ENCODE data around the gene NRK.
"Not testable (repeated sequence)": the region's sequence is repeated elsewhere in the genome, so short reads cannot be mapped to it uniquely, and the experiment has no call there.

Gene NRK

DNA sequence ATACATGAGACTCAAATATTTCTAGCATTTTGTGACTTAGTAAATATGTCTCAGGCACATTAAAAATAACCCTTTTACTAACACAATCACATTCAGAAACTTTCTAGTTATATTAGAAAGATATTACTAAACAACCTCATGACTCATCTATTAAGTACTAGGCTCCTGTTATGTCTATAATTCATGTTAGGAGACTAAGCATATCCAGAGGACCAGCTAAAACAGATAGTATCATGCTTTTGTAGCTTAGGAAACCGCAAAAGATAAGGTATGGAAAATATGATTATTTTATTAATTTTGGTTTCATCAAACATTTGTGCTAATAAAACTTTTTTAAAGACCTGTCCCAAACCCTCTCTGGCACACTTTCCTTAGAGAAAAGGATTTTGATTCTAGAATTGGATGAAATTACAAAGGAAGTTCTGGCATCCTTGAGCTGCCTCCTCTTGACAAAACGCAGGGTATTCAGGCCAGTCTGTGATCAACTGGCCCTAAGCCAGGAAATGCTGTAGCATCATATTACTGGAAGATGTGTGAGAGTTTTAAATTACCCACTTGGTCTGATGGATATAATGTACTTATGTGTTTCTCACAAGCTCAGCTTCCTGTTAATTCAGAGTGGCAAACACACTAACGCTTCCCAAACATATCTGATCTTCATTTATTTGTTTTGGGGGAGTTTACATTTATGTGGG lies 60.4 kb downstream of the NRK start:
- DNase-seq = no peak

DNA sequence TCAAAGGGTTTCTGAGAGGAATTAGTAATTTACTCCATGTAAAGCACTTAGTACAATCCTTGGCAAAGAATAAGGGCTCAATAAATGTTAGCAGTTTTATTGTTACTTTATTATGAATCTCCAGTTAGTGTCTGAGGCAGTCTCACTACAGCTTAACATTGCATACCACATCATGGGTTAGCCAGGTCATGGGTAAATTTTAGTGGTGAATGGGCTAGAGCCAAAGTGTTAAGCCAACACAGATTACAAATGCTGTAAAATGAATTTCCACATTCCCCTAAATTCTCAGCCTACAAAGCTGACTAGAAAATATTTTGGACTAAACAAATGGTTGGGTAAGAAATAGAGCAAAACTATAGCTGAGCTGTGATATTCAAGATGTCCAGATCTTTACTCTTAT lies 72.4 kb downstream of the NRK start:
- DNase-seq = no peak

DNA sequence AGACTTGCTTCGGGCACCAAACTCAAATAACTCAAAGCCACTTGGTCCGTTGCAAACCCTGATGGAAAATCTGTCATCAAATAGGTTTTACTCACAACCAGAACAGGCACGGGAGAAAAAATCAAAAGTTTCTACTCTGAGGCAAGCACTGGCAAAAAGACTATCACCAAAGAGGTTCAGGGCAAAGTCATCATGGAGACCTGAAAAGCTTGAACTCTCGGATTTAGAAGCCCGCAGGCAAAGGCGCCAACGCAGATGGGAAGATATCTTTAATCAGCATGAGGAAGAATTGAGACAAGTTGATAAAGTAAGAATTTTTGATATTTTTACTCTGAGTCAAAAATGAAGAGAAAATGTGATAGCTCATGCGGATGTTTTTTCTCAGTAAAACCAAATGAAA lies 87.2 kb downstream of the NRK start:
- no peak for DNase-seq

DNA sequence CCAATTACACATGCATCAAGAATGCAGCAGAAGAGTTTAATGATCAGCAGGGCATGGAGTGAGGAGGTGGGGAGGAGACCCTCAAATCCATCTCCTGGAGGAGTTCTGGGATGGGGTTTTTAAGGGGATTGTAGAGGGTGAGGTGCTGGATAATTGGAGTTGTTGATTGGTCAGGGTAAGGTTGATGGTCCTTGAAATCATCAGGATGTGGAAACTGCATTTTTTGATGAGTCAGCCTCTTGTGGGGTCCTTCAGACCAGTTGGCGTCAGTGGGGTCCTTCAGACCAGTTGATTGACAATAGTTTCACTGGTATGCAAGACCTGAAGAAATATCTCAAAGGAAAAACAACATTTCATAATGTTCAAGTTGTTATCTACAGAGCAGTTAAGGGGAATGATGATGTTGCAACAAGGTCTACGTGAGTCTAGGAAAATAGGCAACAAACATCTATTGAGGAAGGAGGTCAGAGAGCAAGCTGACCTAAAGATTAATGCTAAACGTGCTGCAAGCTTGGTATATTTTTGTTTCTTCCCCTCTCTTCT lies 88.3 kb downstream of the NRK start:
- no peak for DNase-seq

DNA sequence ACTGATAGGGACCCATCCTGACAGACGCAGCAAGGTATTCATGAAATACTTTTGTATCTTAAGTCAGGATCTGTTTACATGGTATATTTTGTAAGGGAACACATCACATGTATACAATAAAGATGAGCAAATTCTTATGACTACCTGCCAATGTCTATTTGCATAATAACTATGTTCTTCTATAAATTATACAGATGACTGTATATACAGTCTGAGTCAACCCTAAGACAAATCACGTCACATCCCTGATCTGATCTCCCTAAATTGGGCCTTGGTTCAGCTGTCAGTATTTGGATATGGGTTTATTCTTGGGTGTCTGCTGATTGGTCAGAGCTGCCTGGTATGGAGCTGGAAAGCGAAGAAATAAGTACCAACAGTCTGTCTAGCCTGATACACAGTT lies 122.9 kb downstream of the NRK start:
- DNase-seq = no peak

DNA sequence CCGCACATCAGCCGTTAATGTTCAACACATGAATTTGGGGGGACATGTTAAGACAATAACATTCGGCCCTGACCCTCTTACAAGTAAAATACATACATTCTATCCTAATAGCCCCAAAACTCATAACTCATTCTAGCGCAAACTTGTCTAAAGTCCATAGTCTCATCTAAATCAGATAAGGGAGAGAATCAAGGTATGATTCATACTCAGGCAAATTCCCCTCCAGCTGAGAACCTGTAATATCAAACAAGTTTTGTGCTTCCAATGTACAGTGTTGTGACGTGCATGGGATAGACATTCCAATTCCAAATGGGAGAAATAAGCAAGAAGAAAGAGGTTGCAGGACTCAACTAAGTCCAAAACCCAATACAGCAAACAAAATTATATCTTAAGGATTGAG lies 147.1 kb downstream of the NRK start:
- DNase-seq = no peak

DNA sequence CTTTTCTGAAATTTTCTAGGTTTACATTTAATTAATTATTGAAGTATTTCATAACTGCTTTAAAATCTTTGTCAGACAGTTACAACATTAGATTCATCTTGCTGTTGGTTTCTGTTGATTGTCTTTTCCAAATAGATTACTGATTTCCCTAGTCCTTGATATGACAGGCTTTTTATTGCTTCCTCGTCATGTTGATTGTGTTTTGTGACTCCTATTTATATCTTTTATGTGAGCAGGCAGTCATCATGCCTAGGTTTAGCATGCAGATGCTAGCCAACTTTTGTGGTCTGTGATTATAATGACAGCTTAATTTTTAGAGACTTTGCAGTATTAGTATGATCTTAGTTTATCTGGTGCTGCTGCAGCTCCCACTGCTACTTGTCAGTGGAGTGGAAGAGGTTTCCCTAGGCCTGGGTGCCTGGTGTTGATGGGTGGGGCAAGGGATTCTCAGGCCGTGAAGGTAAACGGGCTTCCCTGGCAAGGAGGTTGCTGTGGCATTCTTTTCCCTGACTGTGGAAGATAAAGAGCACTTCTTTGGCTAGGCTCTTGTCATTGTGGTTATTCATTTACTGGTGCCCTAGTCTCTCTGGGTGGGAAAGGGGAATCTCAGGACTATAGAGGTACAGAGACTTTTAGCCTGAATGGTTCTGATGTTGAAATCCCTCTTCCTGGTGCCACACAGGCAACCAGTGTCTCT lies 150.5 kb downstream of the NRK start:
- DNase-seq = no peak

DNA sequence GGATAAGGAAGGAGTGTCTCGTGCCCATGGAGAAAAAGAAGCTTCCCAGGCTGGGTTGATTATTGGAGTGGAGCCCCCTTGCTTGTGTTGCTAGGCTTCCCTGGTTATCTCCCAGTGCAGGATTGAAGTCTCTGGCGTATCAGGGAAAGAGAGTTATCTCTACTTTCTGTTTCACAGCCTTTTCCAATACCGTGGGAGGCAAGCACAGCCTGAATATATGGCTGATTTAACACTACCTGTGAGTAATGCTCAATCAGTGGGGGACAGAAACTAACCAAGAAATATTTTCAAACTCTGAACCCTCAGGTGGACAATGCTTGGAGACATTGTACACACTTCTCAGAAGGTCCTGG lies 151.0 kb downstream of the NRK start:
- no peak for DNase-seq

DNA sequence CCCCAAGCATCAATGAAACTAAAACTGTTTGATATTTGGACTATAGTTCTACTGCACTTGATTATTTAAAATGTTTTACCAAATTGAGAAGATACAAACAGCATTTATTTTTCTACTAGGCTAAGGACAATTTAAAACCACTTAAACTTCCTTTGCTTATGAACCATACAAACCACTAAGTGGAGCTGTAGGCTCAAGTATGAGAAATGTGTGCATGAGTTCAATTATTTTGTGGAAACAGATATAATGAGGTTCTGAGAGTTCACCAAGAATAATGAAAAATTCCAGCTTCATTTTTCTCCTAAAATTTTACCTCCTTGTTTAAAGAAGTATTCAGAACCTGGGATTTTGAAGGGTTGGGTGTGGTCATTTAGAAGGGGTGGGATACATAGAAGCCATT lies 153.0 kb downstream of the NRK start:
- DNase-seq = no peak

DNA sequence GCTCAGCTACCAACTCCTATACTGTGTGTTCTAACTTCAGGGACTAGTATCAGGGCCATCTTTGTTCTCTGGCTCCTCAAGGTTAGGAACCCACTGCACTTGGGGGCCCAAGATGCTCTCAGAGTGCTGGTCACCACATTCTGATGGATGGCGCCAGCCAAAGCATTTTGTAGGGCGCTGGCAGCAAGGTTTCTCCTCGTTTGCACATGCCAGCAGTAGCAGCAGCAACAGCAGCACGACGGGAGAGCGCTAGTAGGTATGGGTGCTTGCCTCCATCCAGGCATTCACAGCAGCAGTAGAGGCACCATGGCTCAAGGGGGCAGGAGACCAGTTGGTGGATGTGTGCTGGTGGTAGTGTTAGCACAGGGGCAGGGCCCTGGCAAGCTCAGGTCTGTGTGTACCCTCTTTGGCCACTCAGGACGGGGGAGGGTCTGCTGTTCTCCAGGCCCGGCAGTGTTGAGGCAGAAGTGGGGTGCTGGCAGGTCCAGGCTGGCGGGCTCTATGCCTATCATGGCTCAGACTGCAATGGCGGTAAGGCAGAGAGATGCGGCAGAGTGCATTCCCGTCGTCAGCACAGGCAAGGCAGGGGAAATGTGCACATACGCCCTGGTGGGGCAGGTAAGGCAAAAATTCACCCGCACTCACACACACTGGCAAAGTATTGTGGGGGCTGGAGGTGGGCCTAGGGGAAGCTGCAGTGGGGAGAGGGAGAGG lies 159.6 kb downstream of the NRK start:
- no peak for DNase-seq

DNA sequence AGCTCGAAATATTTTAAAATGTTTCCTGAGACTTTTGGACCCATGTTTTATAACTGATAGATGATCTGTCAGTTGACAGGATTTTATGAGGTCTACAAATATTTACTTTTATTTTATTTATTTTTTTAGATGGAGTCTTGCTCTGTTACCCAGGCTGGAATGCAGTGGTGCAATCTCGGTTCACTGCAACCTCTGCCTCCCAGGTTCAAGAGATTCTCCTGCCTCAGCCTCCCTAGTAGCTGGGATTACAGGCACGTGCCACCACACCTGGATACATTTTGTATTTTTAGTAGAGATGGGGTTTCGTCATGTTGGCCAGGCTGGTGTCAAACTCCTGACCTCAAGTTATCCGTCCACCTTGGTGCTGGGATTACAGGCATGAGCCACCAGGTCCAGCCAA lies 166.1 kb downstream of the NRK start:
- DNase-seq = not testable (repeated sequence)

DNA sequence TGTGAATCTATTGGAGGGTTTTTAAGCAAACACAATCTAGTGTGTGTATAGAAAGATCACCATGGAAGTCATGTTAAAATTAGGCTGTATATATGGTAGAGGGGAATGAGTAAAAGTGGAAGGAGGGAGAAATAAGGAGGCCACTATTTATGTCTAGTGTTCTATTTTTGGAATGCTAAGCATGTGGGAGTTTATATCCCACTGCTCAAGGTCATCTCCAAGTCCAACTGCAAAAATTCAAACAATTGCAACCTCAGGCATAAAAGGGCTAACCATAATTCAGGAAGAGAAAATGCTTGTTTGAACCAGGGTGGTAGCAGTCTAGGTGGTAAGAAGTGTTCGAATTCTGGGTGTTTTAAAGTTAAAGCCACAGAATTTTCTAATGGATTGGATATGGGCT lies 177.0 kb downstream of the NRK start:
- no peak for DNase-seq

DNA sequence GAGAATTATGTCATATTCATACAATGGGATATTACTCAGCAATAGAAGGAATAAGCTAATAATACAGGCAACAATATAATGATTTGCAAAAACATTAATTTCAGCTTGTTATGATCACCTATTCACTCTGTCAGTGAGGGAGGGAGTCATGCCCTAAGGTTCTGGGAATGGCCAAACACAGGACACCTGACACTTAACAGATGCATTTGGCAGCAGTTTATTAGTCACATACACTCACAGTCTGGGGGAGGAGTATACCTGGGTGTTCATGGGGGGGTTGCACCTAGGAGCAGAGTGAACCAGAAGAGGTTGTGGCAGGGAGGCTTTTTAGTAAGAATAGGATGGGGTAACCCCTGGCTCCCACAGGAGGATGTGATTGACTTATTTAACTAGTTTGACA lies 177.9 kb downstream of the NRK start:
- no peak for DNase-seq

DNA sequence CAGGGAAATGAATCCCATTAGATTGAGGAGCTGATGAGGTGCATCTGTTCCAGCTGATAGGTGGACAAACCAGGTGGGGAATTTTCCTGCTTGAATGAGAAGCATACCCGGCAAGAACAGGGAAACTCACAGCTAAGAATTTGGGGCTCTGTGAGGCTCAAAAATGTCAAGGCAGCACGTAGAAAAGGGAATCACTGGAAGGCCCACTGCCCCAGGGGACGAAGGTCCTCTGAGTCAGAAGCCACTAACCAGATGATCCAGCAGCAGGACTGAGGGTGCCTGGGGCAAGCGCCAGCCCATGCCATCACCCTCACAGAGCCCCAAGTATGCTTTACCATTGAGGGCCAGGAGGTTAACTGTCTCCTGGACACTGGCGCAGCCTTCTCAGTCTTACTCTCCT lies 178.3 kb downstream of the NRK start:
- not testable (repeated sequence) for DNase-seq

DNA sequence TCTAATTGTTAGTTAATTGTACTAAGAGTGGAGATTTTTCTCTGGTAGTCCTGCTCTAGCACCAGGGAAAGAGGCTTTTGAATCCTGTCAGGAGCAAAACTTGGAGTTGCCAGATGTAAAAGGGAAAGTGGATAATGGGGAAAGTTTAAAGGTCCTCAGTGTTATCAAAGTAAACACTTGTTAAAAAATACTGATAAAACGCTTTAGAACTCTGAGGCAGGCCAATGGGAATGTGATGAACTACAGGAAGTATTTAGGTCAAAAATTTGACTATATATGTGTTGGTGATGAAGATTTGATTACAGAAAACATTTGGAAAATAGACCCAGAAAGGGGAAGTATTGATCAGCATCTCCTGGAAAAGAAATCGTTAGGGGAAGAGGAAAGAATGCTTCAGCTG lies 183.3 kb downstream of the NRK start:
- no peak for DNase-seq

DNA sequence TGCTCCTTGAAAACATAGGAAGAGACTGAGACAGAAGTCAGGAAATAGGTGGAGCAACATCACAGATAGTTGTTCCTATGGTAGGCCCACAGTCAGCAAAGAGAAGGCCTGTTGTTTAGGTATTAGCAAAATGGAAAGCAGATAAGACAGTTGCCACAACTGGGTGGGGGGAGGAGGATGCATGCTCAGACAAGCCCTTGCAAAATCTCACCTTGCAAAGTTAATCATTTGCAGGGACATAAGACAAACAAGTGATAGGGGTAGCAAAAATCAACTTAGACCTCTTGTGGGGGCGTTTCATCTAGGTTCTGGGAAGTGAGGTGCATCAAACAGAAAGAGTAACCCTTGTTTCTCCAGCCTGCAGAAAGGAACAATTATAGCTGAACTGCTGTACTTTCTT lies 185.5 kb downstream of the NRK start:
- DNase-seq = no peak

Measured in activated naive CD4-positive, alpha-beta T cell (primary cell).